Stimulated activated CD8-positive, alpha-beta memory T cell treated with anti-CD3 and anti-CD28 coated beads, Interleukin-7, amount 100 ng/mL, for 48 hours (primary cell): ENCODE data around the gene GTPBP4.
"Not testable (repeated sequence)": the region's sequence is repeated elsewhere in the genome, so short reads cannot be mapped to it uniquely, and the experiment has no call there.

Experiments
- DNase-seq, 2 donors: peaks; one replicate each; pipeline ENCODE4 v3.0.0-alpha.2; 2020; ENCODE audit warnings: low read depth in 1 of 2; ENCODE audit errors: extremely low read depth in 1 of 2

Gene GTPBP4

DNA sequence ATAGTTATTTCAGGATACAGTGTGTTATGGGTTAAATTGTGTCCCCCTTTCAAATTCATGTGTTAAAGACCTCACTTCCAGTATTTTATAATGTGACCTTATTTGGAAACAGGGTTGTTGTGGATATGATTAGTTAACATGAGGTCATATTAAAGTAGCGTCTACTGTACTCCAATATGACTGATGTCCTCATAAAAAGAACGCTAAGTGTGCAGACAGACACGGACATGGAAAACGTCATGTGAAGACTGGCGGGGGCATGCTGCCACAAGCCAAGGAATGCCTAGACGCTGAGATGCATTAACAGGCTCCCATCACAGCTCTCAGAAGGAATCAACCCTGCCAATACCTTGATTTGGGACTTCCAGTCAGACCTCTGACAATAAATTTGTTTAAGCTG is 66.5 kb downstream of the GTPBP4 start:
- DNase-seq, result no peak

- peak; percentile 78 to 79 for DNase-seq
These were observed 68.3 kb downstream of the GTPBP4 start, which contains the start of gene WDR37 for GRCh38 chr10:1056326-1057105. TSS of gene WDR37 (plus strand) at chr10:1056385. CDS start at chr10:1072156, 15,771 bp downstream.

GRCh38 chr10:1057106-1057657 is 68.9 kb downstream of the GTPBP4 start:
- no peak for DNase-seq

- no peak for DNase-seq
These were observed 69.8 kb downstream of the GTPBP4 start for GRCh38 chr10:1058017-1058416.

- no peak for DNase-seq
These were observed 71.7 kb downstream of the GTPBP4 start for GRCh38 chr10:1059902-1060301.

- no peak for DNase-seq
These were observed 73.9 kb downstream of the GTPBP4 start for GRCh38 chr10:1061930-1062774.

- DNase-seq, result no peak
These were observed 75.1 kb downstream of the GTPBP4 start for GRCh38 chr10:1063232-1063865.

- DNase-seq, result no peak
These were observed 76.7 kb downstream of the GTPBP4 start for GRCh38 chr10:1064964-1065247.

GRCh38 chr10:1066734-1067133 is 78.5 kb downstream of the GTPBP4 start:
- not testable (repeated sequence) for DNase-seq

- DNase-seq, result no peak
These were observed 80.4 kb downstream of the GTPBP4 start for GRCh38 chr10:1068380-1069361.
